Fibroblast of mammary gland (primary cell): ENCODE measurements around the gene GORASP1.
A peak's percentile ranks its signal among the peaks of the same experiment; 100 is the strongest.

Source experiments
- DNase-seq: peaks from one replicate; pipeline ENCODE4 v3.0.0-alpha.2; 2010; ENCODE audit warnings: low read depth
- H3K4me3 ChIP-seq: 2 replicates; pipeline ENCODE4 v1.5.1; 2011; ENCODE audit warnings: low read depth, mild to moderate bottlenecking, low read length, moderate library complexity; ENCODE audit not compliant: control insufficient read depth
- TF ChIP-seq, protein P1 (sequence below): conservative IDR thresholded peaks from 2 replicates; pipeline ENCODE4 v1.5.1; 2011; ENCODE audit warnings: low read depth, low read length, inconsistent platforms; ENCODE audit not compliant: control insufficient read depth, insufficient read depth

GORASP1 gene

GRCh38 chr3:39144748-39145380, 37.4 kb upstream of the GORASP1 start:
- TF ChIP-seq, protein P1, sequence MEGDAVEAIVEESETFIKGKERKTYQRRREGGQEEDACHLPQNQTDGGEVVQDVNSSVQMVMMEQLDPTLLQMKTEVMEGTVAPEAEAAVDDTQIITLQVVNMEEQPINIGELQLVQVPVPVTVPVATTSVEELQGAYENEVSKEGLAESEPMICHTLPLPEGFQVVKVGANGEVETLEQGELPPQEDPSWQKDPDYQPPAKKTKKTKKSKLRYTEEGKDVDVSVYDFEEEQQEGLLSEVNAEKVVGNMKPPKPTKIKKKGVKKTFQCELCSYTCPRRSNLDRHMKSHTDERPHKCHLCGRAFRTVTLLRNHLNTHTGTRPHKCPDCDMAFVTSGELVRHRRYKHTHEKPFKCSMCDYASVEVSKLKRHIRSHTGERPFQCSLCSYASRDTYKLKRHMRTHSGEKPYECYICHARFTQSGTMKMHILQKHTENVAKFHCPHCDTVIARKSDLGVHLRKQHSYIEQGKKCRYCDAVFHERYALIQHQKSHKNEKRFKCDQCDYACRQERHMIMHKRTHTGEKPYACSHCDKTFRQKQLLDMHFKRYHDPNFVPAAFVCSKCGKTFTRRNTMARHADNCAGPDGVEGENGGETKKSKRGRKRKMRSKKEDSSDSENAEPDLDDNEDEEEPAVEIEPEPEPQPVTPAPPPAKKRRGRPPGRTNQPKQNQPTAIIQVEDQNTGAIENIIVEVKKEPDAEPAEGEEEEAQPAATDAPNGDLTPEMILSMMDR: no peak
- H3K4me3 ChIP-seq: no peak overlapping the region

GRCh38 chr3:39144095-39144747, 36.8 kb upstream of the GORASP1 start:
- no peak for DNase-seq
- no peak overlapping the region for H3K4me3 ChIP-seq
- TF ChIP-seq, protein P1: no peak

More at GRCh38 chr3:39144748-39145380, 37.4 kb upstream of the GORASP1 start:
- DNase-seq: no peak

DNA sequence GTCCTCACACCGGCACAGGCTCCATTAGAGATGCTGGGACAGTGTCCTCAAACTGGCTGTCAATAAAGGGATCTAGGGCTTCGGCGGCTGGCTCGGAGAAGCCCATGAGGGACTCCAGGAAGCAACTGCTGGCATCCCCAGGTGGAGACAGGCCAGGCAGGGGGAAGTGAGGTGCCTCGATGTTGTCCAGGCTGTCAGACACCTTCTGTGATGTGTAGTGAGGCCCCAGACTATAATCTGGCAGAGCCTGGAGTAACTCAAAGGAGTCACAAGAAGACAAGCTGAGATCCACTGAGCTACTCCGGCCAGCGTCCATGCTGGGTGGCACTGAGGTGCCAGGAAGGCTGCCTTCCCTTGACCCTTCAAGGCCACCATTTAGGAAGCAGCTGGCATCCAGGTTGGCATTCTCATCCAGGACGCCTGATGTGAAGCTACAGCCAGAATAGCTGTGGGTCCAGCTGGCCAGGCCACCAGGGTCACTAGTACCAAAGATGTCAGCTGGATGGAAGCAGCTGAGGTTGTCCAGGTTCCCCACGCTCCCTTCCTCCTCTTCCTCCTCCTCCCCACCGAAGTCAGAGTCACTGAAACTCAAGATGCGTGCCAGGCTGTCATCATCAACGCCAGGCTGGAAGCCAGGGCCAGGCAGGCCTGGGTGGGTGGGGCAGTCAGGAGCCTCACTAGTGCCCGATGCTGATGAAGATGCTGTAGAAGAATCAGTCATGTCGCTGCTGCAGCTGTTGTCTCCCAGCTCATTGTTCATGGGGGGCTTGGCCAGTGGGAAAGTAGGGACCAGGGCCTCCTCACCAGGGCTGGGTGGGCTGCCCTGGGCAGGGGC, 35.8 kb upstream of the GORASP1 start:
- DNase-seq: no peak
- TF ChIP-seq, protein P1: no peak

GRCh38 chr3:39142067-39142466, 34.6 kb upstream of the GORASP1 start:
- no peak overlapping the region for H3K4me3 ChIP-seq
- DNase-seq: no peak
- TF ChIP-seq, protein P1: no peak

More for the DNA sequence above, 35.8 kb upstream of the GORASP1 start:
- no peak overlapping the region for H3K4me3 ChIP-seq

GRCh38 chr3:39141171-39141995, 34.0 kb upstream of the GORASP1 start:
- TF ChIP-seq, protein P1: no peak
- peak; percentile 39 for DNase-seq
- H3K4me3 ChIP-seq: no peak overlapping the region
